CD4-positive, alpha-beta T cell treated with Interleukin-15 for 1 hour (primary cell): Measurements from ENCODE around the gene NHS.

ENCODE experiments used
- DNase-seq: peaks from one replicate; pipeline ENCODE4 v3.0.0-alpha.2; 2020

NHS gene

DNA sequence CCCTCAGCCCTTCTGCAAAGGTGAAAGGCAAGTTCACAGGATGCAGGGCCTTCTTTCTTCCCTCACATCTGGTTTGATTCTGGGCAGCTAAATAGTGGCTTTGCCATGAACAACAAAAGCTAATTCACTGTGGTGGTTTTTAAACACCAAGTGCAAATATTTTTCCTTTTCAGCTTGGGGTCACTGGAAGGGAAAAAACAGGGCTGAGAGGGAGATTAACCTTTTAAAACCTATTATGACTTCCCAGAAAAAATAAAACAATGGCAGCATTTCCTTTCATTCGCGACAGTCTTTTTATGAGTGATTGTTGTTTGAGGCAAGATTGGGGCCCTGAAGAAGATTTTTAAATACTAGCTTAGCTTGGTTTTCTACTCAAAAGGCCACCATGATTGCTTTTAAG is 258.5 kb downstream of the NHS start:
- DNase-seq, result no peak

DNA sequence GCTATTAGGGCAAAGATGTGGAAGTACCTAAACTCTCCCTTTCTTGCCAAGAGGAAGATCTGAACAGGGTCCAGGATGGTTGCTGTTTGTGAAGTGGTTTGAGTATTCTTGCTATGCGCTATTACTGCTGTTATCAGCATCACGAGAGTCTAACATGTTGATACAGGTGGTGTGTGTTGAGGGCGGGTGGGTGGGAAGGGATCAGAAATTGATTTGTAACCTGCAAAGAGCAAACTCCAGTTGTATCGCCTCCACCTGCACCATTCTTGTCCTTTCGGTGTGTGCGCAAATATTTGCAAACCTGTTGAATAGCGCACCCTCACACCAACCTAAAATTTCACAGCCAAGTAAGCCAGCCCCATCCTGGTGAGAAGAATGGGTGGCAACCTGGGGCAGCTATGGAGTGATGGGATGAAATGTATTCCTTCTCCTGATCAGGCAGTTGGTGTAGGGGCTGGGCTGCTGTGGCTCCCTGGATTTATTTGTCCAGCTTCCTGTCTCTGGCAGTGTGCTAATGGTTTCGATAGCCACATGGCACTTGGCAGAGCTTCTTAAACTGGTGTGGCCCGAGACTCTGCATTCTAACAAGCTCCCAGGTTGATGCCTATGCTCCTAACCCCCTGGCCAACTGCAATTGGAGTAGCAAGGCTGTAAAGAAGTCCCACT is 259.7 kb downstream of the NHS start:
- DNase-seq, result no peak

DNA sequence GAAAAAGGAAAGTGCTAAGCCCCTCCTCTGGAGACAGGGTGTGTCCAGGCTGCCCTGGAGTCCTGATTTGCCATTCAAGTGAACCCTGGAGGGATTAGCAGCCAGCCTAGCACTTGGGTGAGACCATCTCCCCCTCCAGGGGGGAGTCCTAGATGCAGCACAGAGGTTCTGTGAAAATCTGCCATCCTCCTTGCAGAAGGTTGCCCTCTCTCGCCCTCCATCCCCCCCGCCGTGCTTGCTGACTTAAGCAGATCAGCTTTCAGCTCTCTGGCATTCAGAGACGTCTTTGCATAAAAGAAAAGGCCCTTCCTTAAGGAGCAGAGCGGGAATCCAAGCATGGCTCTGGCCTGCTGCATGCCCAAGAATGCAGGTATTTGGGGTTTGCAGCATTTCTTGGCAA is 260.2 kb downstream of the NHS start:
- DNase-seq, result no peak

DNA sequence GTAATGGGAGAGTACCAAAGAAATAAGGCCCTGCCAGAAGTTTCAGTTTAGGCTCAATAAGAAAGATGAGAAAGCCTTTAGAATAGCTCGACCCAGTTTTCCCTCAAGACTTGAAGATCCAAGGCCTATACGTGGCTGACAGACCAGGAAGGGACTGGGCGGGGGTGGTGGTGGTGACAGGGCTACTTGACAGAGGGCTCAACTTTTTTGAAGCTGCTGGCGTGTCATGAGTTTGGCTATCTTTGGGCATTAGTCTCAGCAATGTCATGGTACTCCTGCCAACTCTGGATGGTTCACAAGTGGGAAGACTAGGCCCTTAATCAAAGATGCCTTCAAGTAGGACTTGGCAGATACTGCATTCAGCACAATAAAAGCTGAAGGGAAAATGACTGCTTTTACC is 262.2 kb downstream of the NHS start:
- DNase-seq, result no peak

DNA sequence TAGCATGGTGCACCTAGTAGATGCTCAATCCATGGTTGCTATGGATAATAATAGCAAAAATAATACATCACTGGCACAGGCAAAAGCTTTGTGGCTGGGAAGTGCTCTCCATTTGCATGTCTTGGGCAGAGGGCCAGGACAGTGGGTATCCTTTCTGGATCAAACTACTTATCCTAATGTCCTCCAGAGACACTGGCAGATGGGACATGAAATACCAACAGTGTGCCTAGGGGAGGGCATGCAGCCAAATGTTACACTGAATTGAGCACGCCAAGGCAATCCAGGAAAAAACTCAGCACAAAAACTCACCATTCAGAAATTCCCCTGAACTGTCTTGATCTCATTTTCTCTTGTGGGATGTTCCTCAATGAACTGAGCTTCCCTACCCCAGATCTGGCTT is 263.7 kb downstream of the NHS start:
- DNase-seq, result no peak

DNA sequence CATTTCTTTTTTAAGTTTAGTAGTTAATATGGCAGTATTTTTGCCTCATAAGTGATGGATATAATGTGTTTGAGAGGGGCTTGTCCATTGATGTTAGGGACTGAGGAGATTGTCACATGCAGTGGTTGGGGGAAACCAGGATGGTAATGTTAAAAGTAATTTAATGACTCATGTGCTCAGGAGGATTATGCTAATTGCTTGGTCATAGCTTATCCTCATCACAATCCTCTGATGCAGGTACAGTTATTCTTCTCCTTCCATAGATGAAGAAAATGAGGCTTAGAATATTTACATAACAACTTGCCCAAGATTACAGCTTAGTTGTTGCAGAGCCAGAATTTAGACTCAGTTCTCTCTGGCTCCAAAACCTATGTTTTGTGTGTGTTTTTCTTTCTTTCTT is 267.9 kb downstream of the NHS start:
- no peak for DNase-seq

DNA sequence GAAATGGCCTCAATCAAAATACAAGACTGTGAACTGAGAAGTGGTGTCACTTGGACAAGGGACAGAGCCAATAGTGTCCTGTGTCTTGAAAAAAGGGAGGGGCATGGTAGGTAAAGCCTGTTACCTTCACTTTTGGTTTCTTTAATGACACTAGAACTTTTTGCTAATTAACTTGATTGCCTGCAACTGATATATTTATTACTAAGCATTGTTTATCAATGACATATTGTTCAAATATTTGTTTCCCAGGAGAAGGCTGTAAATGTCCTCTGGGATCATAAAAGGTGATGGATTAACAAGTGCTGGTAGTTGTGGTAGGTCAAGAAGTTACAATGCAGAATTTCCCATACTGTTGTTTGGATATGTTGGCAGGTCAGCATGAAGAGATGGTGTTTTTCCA is 268.5 kb downstream of the NHS start:
- DNase-seq, result no peak

DNA sequence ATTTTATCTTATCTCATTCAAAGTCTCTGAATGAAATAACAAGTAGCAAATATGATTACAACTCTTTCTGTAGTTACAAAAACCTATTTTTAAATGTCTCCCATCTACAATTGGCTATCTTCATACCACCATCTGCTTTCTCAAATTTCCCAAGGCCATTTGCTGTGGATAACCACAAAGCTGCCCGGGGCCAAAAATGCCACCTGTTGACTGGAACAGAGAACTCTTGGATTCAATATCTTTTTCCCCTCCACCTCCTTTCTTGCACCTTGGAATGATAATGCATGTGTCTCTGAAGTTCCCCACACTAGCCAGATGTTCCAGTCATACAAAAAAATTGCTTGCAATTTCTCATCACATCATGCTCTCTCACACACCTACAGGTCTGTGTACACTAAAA is 269.0 kb downstream of the NHS start:
- DNase-seq, result no peak

DNA sequence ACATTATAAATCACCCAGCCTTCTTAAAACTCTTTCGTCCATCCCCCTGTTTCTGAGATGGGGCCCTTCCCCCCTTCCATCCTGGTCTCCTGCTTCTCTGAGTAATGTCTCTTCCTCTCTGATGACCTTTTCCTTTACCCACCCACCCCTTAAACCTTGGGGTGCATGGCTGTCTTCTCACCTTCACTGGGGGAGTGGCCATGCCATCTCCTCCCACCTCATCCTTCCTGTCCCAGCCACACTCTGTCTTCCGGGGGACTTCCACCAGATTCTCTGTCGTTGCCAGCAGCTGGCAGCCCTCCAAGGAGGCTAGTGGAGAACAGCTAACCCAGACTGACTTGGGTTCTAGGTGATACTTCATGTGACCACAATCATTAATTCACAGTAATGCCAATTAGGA is 279.1 kb downstream of the NHS start:
- peak; percentile 41 for DNase-seq

DNA sequence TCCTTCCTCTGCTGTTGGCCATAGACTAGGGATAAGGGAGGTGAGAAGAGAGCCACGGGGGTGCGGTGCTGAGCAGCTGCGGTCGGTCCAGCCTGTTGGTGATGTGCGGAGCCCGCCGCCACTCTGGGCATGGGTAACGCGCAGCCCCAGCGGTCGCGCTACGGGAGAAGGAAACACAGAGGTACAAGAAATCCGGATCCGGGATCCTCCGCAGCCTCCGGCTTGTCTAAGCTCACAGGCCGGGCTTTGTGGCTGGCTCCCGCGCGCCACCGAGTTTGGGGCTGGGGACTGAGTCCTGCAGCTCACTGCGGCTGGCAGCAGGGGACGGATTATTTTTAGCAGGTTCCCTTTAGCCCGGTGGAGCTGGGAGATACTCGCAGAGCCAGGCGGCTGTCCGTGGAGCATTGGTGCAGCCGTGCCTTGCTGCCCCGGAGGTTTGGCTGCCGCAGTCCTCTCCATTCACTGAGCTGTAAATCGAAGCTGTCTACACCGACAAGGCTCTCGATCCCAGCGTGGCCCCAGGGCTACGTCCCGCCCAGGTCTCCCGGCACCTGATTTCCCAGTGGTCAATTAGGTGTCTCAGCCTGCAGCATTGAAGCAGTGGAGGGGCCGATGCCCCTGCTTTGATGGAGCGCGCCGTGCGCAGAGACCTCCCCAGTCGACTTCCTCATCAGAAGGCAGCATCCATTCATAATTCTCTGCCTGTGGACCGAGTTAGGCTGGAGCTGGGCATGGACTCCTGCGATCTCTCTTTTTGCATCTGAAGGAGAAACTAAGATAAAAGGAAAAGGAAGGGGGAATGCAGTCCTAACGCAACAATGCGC is 280.4 kb downstream of the NHS start:
- no peak for DNase-seq

DNA sequence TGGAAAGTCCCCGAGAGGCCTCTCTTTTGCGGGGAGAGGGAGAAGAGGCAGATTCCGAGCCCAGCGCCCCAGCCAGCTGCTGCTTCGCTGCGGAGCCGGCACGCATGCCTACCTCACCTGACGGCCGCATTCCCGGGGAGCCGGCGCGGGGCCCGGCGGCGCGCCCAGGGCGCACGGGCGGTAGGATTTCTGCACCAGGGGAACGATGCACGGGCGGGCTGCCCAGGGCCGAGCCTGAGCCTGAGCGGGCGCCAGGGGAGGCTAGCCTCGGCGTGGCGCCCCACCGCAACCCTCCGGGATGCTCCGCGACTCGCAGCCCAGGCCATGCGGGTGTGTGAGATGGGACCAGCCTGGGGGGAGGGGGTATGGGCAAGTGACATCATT is 281.0 kb downstream of the NHS start:
- DNase-seq, result no peak

DNA sequence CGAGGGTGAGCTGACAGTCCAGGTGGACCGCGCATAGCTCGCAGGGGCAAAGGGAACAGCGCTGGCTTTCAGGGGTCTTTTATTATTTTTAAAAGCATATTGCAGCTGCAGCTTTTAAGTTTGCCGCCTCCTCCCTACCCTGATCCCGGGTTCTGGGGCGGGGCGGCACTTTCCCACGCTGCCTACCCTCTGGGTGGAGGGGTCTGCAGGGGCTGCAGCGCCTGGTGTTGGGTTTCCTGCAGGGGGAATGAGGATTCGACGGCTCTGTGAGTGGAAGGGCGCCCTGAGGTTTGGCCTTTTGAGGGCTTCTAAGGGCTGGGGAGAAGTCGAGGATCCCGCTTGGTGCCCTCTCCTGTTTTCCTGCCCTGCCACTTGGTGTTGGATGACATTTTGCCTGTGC is 281.6 kb downstream of the NHS start:
- no peak for DNase-seq

DNA sequence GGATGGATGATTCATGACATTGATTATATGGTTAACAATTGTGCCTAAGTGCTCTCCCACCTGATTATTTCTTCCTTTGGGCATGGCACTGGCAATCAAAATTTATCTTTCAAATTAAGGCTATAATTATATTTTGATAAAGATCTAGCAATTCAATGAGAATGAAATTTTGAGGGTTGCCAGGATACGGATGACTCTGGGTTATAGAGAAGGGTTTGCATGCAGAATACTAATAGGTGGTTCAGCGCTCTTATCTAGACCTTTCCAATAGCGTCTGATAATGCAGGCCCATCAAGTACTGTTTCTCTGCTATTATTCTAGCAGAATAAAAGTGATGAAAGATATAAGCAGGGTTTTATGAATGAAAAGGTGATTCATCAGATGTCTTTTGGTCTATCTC is 287.4 kb downstream of the NHS start:
- DNase-seq, result no peak

DNA sequence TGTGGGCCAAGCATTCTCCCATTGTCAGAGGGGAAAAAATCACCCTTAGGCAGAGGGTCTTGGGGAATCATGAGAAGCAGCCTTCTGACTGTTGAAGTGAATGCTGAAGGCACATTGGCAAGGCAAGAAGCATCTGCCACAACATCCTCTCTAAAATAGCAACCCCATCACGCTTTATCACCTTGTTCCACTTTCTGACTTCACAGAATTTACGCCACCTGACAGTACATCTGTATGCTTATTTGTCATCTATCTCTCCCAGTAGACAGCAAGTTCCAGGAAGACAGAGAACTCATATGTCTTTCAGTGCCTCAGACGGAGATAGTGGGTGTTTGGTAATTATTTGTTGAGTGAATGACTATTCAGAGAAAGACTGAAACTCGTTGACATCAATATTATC is 293.9 kb downstream of the NHS start:
- DNase-seq, result no peak

DNA sequence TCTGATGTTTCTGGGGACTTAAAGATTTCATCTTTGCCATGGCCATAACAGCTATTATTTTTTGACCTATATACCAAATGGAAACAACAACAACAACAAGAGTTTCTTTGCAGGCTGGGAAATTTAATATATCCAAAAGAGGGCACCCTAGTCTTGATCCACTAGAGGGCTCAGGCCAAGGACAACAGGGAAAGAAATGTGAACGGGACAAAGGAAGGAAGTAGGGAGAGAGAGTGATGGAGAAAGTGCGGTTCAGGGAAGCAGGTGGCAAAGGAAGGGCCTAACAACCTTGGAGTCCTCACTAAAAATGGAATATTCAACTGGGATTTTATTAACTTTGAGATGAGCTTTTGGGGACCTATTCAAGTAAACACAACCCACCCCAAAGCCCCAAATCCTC is 294.5 kb downstream of the NHS start:
- DNase-seq, result no peak

DNA sequence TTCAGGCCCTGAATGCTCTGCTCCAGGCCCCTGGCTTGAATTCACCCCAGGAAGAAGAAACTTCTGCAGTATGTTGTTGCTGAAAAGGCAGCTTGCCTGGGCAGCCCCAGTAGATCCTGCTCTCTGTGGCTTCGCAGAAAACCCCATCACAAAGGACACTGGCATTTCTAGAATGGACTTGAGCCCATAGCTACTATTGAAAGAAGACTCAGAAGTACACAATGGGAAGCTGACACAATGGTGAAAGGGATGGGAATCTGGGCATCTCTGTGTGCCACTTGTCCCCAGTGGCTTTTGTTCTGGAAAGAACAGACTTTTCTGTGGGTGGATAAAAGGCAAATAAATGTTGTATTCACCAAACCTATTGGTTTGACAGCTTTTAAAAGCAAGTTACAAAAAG is 294.9 kb downstream of the NHS start:
- no peak for DNase-seq

DNA sequence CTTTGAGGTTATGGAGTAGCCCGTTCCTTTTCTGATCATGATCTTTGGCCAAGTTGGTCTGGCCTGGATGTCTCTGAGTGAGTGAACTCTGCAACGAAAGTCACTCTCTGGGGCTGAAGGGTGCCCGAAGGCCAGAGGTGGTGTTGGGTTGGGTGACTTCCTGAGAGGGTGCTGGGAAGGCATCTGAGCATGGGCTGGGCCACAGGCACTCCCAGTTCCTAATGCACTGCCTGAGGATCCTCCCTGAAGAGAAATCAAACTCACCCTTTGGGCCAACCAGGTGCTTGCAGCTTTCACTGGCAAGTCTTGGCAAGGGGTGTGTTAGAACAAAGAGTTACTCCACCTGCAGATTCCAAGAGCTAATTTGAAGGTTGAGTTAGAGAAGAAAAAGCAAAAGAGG is 295.9 kb downstream of the NHS start:
- DNase-seq, result no peak

DNA sequence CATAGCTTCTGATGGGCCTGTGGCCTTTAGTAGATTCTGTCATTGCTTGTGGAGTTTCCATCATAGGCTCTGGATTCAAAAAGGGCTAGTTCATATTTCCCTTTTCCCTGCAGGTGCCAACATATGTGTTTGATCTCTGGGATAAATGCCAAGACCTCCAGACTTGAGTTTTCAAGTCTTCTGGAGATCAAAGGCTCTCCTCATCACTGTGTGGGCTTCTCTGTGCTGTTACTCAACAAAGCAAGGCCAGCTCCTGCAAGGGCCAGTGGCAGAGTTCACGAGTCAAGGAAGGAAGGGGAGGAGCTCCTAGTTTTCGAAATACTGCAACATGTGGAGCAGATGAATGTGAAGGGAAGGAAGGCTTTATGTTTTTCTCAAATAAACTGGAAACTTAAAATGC is 299.6 kb downstream of the NHS start:
- no peak for DNase-seq

DNA sequence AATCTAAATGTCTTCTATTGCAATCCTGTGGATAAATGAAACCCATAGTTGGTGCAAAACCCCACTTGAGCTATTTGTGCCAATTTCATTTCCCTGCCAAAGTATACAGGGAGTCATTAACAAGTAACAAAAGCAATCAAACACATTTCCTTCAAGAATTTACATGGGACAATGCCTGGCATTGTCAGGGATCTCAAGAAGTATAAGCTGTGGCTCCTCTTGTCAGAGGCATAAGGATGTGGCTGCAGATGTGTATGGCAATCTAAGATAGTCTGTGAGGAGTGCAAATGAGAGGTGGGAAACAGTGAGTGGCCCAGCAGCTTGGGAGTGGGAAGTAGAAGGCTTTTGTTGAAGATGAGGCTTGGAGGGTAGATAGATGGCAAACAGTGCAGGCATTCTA is 304.3 kb downstream of the NHS start:
- no peak for DNase-seq

DNA sequence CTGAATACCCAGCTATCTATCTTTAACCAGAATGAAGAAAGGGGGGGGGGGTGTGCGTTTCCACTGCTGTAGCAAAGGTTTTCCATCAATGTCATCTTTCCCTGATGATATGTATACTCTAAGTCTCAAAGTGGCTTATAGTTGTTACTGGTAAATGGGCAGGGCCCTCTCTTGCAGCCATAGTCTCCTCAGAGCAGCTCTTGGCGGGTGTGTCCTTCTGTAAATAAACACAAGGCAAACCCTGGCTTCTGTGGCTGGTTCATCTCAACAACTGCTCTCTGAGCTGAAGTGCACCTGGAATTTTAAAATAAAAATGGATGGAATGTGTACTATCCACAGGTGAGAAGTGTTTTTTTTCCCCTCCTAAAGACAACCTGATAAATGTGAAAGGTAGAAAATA is 304.8 kb downstream of the NHS start:
- no peak for DNase-seq

DNA sequence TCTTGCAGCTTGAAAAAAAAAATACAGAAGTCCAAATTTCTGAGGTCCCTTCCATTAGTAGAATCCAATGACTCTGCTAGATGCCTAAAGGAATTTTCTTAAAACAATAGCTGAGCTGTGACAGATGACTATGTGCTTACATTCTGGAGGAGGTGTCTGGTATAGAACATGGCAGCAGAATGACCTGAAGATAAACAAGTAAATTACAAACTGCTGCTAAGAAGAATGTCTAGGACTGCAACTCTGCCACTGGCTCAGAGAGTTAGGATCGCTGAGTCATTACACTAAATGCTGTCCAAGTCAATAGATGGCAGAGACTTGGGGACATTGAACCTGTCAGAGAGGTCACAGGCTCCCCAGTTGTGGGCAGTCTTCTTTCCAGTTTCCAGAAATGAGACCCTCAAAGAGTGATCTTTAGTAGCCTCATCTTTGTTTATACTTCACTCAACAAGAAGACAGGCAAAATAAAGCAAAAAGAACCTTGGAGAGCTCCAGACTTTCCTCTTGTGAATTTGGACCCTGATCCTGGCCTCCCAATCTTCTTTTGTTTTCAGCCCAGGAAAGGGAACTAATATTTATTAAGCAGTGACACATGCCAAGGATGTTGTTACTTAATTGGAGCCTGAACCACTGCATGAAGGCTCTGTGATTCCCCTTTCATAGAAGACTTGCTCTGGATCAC is 305.9 kb downstream of the NHS start:
- no peak for DNase-seq

DNA sequence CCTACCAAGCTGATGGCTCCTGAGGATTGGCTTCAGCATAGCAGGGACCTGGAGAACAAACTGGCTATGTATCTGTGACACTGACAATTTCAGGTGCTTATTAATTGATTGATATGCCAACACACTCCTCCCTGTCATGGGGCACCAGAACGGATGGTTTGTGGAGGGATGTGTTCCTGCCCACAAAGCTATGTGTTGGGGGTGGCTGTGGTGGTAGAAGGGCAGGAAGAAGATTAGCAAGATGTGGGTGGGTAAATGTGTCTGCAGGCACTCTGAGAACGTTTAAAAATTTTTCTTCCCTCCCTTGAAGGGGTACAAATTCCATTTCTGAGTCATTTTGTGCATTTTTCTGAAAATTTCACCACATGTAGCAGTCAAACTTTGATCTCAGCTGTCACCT is 307.3 kb downstream of the NHS start:
- no peak for DNase-seq

DNA sequence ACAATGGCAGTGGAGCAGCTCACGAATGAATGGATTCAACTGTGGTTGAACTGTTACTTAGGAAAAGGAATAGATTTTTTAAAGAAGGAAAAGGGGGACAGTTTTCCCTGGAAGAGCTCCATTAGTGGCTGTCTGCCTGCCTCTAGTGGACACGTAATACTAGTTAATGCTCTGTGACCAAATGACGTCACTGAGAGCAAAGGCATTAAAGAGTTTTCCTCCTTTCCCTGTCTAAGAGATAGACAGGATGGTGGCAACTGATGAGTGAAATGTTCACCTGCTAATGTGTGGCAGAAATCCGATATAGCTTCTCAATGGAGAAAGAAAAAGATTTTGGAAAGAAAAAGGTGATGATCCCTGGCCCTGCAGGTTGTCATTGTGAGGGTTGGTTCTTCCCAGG is 310.0 kb downstream of the NHS start:
- no peak for DNase-seq

DNA sequence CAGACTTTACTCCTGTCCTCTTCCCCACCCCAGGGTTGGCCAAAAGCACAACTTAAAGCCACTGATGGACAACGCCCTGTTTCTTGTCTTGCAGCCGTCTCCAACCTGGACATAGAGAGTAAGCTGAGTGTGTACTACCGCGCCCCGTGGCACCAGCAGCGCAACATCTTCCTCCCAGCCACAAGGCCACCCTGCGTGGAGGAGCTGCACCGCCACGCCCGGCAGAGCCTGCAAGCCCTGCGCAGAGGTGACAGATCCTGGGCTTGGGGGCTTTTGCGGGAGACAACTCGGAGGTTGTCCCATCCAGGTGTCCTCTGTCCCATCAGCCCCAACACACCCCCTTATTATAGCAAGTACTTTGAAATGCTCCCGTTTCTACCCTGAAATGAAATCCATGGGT is 312.6 kb downstream of the NHS start:
- no peak for DNase-seq
